ENCODE measurements around the gene OAF.

Gene OAF

DNA sequence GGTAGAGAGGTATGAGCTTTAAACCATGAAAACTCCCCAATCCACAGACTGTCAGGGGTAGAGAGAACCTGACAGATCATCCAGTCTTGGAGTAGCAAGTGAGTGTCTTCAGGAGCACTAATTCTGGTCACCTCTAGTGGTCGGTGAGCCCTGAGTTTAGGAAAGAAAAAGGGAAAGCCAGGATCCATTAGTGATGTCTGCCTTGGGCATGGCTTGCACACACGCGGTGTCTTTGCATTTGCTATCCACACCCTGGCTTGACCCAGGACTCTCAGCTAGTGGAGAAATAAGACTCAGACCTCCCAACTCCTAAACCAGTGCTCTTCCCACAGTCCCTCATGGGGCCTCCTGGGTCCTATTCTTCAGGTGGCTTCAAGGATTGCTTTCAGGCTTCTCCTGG is 48.4 kb downstream of the OAF start:
- ChIA-PET POLR2A (no interaction called here), CTCF (no interaction called here)
- TF ChIP-seq NFRKB (IDR thresholded peaks at IDR 0.05), result no peak
- DNase-seq (ENCODE audit: extremely low spot score), result no peak

DNA sequence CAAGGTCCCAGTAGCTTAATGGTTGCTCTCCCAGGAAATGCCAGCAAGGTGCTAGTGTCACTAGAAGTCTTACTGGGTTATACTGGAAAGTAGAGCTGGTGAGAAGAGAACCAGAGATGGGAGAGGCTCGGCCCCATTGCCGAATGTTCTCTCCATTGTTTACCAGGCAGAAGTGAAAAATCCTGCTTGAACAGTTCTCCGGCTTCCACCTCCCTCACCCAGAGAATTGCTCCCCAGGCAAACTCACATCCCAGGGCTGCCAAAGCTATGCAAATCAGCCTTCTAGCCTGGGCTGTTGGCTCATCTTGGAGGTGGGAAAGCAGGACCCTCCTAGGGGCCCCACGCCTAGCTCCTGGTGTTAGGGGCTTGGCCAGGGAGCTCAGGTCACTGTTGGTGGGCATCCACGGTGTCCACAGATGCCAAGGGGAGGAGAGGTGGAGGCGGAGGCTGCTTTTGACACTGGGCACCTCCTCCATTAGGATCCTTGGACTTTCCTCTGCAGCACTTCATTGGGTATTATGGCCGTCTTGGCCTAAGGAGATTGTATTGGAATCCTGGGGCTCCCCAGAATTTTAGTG is 49.2 kb downstream of the OAF start:
- ChIA-PET CTCF (interaction anchor here (0.6 kb wide), 1 partner anchor 481 kb away, joined by 3 read pairs; no protein-coding TSS in a partner anchor), POLR2A (no interaction called here)
- TF ChIP-seq L3MBTL2 (conservative IDR thresholded peaks at IDR 0.05) (no peak), HDGF (IDR thresholded peaks at IDR 0.05; ENCODE audit: borderline replicate concordance) (no peak), ZNF384 (IDR thresholded peaks at IDR 0.05) (no peak), SUZ12 (IDR thresholded peaks at IDR 0.05) (no peak), NFRKB (IDR thresholded peaks at IDR 0.05) (no peak), SP1 (IDR thresholded peaks at IDR 0.05) (no peak), FOXA1 (IDR thresholded peaks at IDR 0.05) (no peak), ELF4 (IDR thresholded peaks at IDR 0.05) (no peak), BHLHE40 (IDR thresholded peaks at IDR 0.05; ENCODE audit: borderline replicate concordance) (no peak), ARNT (IDR thresholded peaks at IDR 0.05) (no peak), CTBP1 (IDR thresholded peaks at IDR 0.05; ENCODE audit: borderline replicate concordance) (no peak), LEF1 (IDR thresholded peaks at IDR 0.05; ENCODE audit: borderline replicate concordance) (no peak), FOXM1 (IDR thresholded peaks at IDR 0.05; ENCODE audit: borderline replicate concordance) (no peak), TARDBP (IDR thresholded peaks at IDR 0.05) (no peak), FOXK2 (IDR thresholded peaks at IDR 0.05) (no peak)
- TF ChIP-seq, protein P1, sequence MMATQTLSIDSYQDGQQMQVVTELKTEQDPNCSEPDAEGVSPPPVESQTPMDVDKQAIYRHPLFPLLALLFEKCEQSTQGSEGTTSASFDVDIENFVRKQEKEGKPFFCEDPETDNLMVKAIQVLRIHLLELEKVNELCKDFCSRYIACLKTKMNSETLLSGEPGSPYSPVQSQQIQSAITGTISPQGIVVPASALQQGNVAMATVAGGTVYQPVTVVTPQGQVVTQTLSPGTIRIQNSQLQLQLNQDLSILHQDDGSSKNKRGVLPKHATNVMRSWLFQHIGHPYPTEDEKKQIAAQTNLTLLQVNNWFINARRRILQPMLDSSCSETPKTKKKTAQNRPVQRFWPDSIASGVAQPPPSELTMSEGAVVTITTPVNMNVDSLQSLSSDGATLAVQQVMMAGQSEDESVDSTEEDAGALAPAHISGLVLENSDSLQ (IDR thresholded peaks at IDR 0.05), result no peak
- no peak for DNase-seq (ENCODE audit: extremely low spot score)

DNA sequence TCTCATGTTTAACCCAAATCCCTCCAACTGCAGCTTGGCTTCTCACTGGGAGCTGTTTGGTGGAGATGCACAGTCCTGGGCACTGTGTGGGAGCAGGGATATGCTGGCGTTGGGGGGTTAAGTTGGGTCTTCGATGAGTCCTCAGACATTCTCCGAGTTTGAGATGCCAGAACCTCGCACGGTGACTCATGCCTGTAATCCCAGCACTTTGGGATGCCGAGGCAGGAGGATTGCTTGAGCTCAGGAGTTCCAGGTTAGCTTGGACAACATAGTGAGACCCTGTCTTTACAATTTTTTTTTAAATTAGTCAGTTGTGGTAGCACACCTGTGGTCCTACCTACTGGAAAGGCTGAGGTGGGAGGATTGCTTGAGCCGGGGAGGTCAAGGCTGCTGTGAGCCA is 49.8 kb downstream of the OAF start:
- no peak for TF ChIP-seq FOXK2 (IDR thresholded peaks at IDR 0.05)
- TF ChIP-seq SUZ12 (IDR thresholded peaks at IDR 0.05), result no peak
- TF ChIP-seq SP1 (IDR thresholded peaks at IDR 0.05), result no peak
- no peak for TF ChIP-seq HDGF (IDR thresholded peaks at IDR 0.05; ENCODE audit: borderline replicate concordance)
- TF ChIP-seq NFRKB (IDR thresholded peaks at IDR 0.05), result no peak
- TF ChIP-seq, protein P1 (IDR thresholded peaks at IDR 0.05), result no peak
- TF ChIP-seq FOXA1 (IDR thresholded peaks at IDR 0.05), result no peak
- TF ChIP-seq ARNT (IDR thresholded peaks at IDR 0.05), result no peak
- no peak for TF ChIP-seq ELF4 (IDR thresholded peaks at IDR 0.05)
- no peak for TF ChIP-seq LEF1 (IDR thresholded peaks at IDR 0.05; ENCODE audit: borderline replicate concordance)
- TF ChIP-seq CTBP1 (IDR thresholded peaks at IDR 0.05; ENCODE audit: borderline replicate concordance), result no peak
- no peak for TF ChIP-seq FOXM1 (IDR thresholded peaks at IDR 0.05; ENCODE audit: borderline replicate concordance)
- TF ChIP-seq BHLHE40 (IDR thresholded peaks at IDR 0.05; ENCODE audit: borderline replicate concordance), result no peak
- no peak for TF ChIP-seq ZNF384 (IDR thresholded peaks at IDR 0.05)
- no peak for TF ChIP-seq TARDBP (IDR thresholded peaks at IDR 0.05)
- no peak for TF ChIP-seq L3MBTL2 (conservative IDR thresholded peaks at IDR 0.05)
- ChIA-PET CTCF (interaction anchor here (0.6 kb wide), 1 partner anchor 481 kb away, joined by 3 read pairs; no protein-coding TSS in a partner anchor), POLR2A (no interaction called here)
- no peak for DNase-seq (ENCODE audit: extremely low spot score)

DNA sequence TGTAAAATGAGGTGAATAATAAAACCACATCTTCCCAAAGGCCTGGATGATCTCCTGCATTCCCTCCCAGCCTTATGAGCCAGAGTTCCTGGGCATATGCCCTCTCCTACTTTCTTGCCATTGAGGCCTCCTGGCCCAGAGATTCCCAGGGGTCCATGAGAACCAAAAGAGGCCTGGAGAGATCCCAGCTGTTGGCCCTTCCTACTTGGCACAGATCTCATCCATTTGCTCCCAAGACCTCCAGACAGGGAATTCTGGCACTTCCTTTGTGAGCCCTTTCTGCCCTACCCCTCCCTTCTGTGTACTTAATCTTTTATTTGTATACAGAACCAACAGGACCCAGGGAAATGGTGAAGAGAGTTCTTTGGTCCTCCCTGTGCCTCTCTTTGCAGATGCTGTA is 50.5 kb downstream of the OAF start:
- TF ChIP-seq CTBP1 (IDR thresholded peaks at IDR 0.05; ENCODE audit: borderline replicate concordance), result no peak
- no peak for TF ChIP-seq ARNT (IDR thresholded peaks at IDR 0.05)
- no peak for TF ChIP-seq ELF4 (IDR thresholded peaks at IDR 0.05)
- TF ChIP-seq HDGF (IDR thresholded peaks at IDR 0.05; ENCODE audit: borderline replicate concordance), result no peak
- TF ChIP-seq LEF1 (IDR thresholded peaks at IDR 0.05; ENCODE audit: borderline replicate concordance), result no peak
- TF ChIP-seq FOXK2 (IDR thresholded peaks at IDR 0.05), result no peak
- TF ChIP-seq FOXA1 (IDR thresholded peaks at IDR 0.05), result no peak
- TF ChIP-seq NFRKB (IDR thresholded peaks at IDR 0.05), result no peak
- no peak for TF ChIP-seq L3MBTL2 (conservative IDR thresholded peaks at IDR 0.05)
- TF ChIP-seq FOXM1 (IDR thresholded peaks at IDR 0.05; ENCODE audit: borderline replicate concordance), result no peak
- TF ChIP-seq TARDBP (IDR thresholded peaks at IDR 0.05), result no peak
- no peak for TF ChIP-seq BHLHE40 (IDR thresholded peaks at IDR 0.05; ENCODE audit: borderline replicate concordance)
- no peak for TF ChIP-seq ZNF384 (IDR thresholded peaks at IDR 0.05)
- TF ChIP-seq SP1 (IDR thresholded peaks at IDR 0.05), result no peak
- no peak for TF ChIP-seq SUZ12 (IDR thresholded peaks at IDR 0.05)
- ChIA-PET POLR2A (no interaction called here), CTCF (no interaction called here)

DNA sequence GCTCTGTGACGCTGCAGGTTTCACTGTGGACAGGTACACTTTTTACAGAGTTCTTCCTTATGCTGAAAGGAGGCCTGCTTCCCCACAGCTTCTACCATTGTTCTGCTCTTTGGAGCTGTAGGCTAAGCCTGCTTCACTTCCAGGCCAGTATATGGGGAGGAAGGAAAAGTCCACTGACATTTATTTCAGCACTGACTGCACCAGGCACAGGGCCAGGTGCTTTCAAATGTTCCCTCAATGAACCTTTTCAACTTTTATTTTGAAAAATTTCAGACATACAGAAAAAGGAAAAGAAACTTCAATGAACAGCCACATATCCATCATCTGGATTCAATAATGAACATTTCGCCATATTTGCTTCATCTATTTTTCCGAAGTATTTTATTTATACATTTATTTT is 51.1 kb downstream of the OAF start:
- CTCF ChIA-PET, result no interaction called here
- POLR2A ChIA-PET, result no interaction called here
- TF ChIP-seq SUZ12 (IDR thresholded peaks at IDR 0.05) (no peak), L3MBTL2 (conservative IDR thresholded peaks at IDR 0.05) (no peak), TARDBP (IDR thresholded peaks at IDR 0.05) (no peak), ARNT (IDR thresholded peaks at IDR 0.05) (no peak), ZNF384 (IDR thresholded peaks at IDR 0.05) (no peak), SP1 (IDR thresholded peaks at IDR 0.05) (no peak), FOXM1 (IDR thresholded peaks at IDR 0.05; ENCODE audit: borderline replicate concordance) (no peak)
- no peak for DNase-seq (ENCODE audit: extremely low spot score)

More for the DNA sequence above, 50.5 kb downstream of the OAF start:
- DNase-seq (ENCODE audit: extremely low spot score), result no peak

DNA sequence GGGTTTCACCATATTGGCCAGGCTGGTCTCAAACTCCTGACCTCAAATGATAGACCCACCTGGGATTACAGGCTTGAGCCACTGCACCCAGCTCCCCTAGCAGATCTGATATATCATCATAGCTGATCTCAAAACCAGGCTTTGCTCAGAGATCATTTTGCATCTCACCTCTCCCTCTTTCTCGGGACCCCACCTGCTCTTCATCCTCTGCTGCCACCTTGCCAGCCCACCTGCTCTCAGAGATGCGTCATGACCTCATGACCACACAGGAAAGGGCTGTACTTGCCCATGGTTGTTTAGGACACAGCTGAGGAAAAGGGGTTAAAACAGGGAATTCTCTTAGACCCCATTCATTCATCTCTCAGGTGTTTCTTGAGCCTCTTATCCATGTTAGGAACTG is 56.5 kb downstream of the OAF start:
- ChIA-PET POLR2A (no interaction called here), CTCF (no interaction called here)
- no peak for TF ChIP-seq FOXA1 (IDR thresholded peaks at IDR 0.05)
- no peak for TF ChIP-seq TARDBP (IDR thresholded peaks at IDR 0.05)
- no peak for TF ChIP-seq SP1 (IDR thresholded peaks at IDR 0.05)
- no peak for DNase-seq (ENCODE audit: extremely low spot score)

DNA sequence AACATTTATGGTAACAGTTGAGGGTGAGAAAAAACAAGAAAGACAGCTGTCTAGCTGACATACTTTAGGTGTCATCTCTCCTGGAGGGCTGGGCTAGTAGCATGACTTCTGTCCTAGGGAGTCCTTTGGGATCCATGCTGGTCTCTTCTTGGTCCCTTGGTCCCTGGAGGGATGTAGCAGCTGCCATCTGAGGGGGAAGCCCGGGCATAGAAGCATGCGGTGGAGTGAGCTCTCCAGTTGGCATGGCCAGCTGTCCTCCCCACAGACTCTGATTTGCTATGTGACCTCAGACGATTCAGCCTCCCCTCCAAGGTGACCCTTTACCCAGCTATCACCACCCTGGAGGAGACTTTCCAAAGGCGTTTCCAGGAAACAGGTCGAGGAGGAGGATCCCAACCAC is 57.9 kb downstream of the OAF start:
- POLR2A ChIA-PET, result no interaction called here
- CTCF ChIA-PET, result interaction anchor here (0.7 kb wide), 1 partner anchor 32 kb away, joined by 3 read pairs; no protein-coding TSS in a partner anchor
- DNase-seq (ENCODE audit: extremely low spot score), result no peak
- TF ChIP-seq ZNF384 (IDR thresholded peaks at IDR 0.05) (no peak), TARDBP (IDR thresholded peaks at IDR 0.05) (no peak), L3MBTL2 (conservative IDR thresholded peaks at IDR 0.05) (no peak), HDGF (IDR thresholded peaks at IDR 0.05; ENCODE audit: borderline replicate concordance) (no peak), LEF1 (IDR thresholded peaks at IDR 0.05; ENCODE audit: borderline replicate concordance) (no peak), ARNT (IDR thresholded peaks at IDR 0.05) (no peak), FOXA1 (IDR thresholded peaks at IDR 0.05) (no peak), SUZ12 (IDR thresholded peaks at IDR 0.05) (no peak), FOXK2 (IDR thresholded peaks at IDR 0.05) (no peak), BHLHE40 (IDR thresholded peaks at IDR 0.05; ENCODE audit: borderline replicate concordance) (no peak), ELF4 (IDR thresholded peaks at IDR 0.05) (no peak), NFRKB (IDR thresholded peaks at IDR 0.05) (no peak), SP1 (IDR thresholded peaks at IDR 0.05) (no peak), FOXM1 (IDR thresholded peaks at IDR 0.05; ENCODE audit: borderline replicate concordance) (no peak)
- TF ChIP-seq, protein P1 (IDR thresholded peaks at IDR 0.05), result no peak
